ENCODE data around the gene PRDM11. TPM values are rescaled to one million over a fixed set of nuclear protein-coding genes. Genes with fewer than 3 reads are reported as not detected.

Gene PRDM11
- total RNA-seq, 4 donors from 2014 or later: 4.4 to 10.7 (median 7.0) TPM

DNA sequence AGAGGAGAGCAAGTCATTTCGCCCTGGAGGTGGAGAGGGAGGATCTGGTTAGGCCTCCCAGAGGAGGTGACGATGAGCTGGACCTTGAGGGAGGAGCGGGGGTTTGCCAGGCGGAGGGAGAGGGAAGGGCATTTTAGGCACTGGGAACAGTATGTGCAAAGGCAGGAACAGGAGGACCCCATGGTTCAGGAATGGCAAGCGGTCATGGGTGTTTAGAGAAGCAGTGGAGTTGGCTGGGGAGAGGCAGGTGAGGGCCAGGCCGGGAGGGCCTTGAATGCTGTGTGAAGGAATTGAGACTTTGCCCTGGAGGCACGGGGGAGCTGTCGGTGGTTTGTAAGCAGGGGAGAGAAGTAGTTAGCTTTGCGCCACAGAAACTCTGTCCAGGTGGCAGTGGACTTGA is 10.3 kb downstream of the PRDM11 start:
- no peak for TF ChIP-seq POLR2A (IDR thresholded peaks at IDR 0.05)
- TF ChIP-seq, protein P1, sequence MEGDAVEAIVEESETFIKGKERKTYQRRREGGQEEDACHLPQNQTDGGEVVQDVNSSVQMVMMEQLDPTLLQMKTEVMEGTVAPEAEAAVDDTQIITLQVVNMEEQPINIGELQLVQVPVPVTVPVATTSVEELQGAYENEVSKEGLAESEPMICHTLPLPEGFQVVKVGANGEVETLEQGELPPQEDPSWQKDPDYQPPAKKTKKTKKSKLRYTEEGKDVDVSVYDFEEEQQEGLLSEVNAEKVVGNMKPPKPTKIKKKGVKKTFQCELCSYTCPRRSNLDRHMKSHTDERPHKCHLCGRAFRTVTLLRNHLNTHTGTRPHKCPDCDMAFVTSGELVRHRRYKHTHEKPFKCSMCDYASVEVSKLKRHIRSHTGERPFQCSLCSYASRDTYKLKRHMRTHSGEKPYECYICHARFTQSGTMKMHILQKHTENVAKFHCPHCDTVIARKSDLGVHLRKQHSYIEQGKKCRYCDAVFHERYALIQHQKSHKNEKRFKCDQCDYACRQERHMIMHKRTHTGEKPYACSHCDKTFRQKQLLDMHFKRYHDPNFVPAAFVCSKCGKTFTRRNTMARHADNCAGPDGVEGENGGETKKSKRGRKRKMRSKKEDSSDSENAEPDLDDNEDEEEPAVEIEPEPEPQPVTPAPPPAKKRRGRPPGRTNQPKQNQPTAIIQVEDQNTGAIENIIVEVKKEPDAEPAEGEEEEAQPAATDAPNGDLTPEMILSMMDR (IDR thresholded peaks at IDR 0.05): no peak
- no peak overlapping the region for H3K27ac ChIP-seq
- no peak for DNase-seq
- H3K4me3 ChIP-seq: no peak overlapping the region
- peaks cover 0 to 49% (median 6%) of the 10 kb centered on the region in 4 donors for H3K4me1 ChIP-seq
- no peaks in the 10 kb centered on the region for H3K27me3 ChIP-seq
- no peaks in the 10 kb centered on the region for H3K36me3 ChIP-seq
- no peaks in the 10 kb centered on the region for H3K9me3 ChIP-seq

DNA sequence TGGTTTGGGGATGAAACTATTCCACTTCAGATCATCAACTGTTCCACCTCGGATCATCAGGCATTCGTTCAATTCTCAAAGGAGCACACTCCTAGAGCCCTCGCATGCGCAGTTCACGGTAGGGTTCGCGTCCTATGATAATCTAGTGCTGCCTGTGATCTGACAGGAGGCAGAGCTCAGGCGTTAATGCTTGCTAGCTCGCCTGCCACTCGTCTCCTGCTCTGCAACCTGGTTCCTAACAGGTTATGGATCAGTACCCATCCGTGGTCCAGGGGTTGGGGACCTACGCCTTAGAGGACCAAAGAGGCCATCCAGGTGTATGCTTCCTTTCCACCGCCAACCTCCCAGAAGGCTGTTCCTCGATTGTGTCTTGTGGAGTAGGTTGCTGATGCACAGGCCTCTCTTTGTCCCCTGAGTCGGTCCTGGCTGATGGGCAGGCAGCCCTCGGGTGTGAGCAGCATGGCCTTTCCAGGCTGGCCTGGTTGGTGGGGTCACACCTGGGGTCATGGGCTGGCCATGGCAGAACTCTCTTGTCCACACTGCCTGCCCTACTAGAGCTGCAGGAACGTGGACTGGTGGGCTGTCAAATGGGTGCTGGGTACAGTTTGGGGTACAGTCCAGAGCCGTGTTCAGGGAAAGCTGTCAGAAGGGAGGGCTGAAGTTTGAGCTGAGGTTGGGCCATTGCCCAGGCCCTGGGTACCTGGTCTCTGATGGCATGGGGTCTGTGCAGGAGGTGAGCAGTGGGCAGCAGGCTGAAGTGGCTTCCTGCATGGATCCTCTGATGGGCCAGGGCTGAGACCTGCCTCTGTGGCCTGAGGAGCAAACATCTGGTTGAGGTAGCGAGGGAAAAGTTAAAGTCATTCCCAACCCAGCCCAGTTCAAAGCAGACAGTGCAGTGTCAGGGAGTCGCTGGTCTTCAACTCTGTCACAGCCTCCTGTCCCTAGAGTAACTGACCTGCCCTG is 11.1 kb downstream of the PRDM11 start:
- no peak for TF ChIP-seq POLR2A (IDR thresholded peaks at IDR 0.05)
- TF ChIP-seq, protein P1 (IDR thresholded peaks at IDR 0.05): no peak
- Histone ChIP-seq H3K27me3 (no peaks in the 10 kb centered on the region), H3K27ac (peak overlapping the region in 1 of 4 donors; percentile 52), H3K4me3 (no peak overlapping the region), H3K9me3 (no peaks in the 10 kb centered on the region), H3K36me3 (no peaks in the 10 kb centered on the region), H3K4me1 (peaks cover 0 to 54% (median 6%) of the 10 kb centered on the region in 4 donors)
- DNase-seq: no peak

DNA sequence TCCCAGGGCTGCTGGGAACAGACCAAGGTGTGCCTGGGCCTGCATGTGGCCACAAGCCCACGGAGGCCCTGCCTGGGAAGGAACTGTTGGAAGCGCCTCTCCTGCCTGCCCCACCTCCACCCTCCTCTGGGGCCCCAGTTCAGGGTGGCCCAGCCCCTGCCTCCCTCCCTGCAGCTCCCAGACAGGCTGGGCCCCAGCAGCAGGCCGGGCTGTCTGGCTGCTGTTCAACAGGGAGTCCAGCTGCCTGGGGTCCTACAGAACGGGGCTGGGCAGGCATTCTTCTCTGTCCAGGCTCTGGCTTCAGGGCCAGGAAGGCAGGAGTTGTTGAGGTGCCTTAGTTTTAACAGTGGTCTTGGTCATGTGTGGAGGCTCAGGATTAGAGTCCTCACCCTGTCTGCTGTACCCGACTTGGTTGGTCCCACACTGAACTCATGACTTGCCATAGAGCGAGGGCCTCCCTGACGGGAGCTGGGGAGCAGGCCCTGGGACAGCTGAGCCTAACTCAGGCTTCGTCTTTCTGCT is 11.8 kb downstream of the PRDM11 start:
- no peaks in the 10 kb centered on the region for H3K27me3 ChIP-seq
- H3K4me3 ChIP-seq: no peak overlapping the region
- H3K4me1 ChIP-seq: peaks cover 0 to 54% (median 6%) of the 10 kb centered on the region in 4 donors
- no peaks in the 10 kb centered on the region for H3K9me3 ChIP-seq
- H3K27ac ChIP-seq: peak overlapping the region in 3 of 4 donors; percentile 7 to 52 (median 41)
- DNase-seq: no peak
- H3K36me3 ChIP-seq: no peaks in the 10 kb centered on the region
- TF ChIP-seq, protein P1 (IDR thresholded peaks at IDR 0.05): no peak
- TF ChIP-seq POLR2A (IDR thresholded peaks at IDR 0.05): no peak

DNA sequence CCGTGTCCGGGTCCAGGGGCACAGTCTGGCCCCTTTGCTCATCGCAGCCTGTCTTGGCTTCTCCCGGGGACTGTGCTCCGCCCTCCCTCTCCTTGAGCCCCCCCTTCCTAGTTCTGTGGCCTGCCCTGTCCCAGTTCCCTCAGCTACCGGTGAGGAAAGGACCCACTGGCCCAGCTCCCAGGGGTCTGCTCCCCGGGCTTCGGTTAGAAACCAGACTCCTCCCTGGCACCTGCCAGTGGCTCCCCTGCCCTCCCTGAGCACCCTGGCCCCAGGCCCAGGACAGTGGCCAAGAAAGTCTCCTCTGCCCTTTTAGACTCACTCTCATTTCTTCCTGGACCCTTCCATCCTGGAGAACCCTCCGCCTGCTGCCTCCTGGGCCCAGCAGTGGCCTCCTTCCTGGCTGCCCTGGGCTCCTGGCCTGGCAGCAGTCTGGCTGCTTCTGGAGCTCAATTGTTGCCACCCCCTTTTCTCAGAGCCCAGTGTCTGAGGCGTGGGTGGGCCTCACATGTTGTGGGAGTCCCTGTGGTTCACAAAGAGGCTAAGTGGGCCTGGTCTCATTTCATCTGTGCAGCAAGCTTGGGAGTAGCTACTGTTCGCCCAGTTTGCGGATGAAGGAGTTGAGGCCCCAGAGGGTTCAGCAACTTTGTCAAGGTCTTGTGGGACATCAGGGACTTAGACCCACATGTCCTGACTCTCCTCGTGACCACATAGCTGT is 12.6 kb downstream of the PRDM11 start:
- no peak overlapping the region for H3K4me3 ChIP-seq

DNA sequence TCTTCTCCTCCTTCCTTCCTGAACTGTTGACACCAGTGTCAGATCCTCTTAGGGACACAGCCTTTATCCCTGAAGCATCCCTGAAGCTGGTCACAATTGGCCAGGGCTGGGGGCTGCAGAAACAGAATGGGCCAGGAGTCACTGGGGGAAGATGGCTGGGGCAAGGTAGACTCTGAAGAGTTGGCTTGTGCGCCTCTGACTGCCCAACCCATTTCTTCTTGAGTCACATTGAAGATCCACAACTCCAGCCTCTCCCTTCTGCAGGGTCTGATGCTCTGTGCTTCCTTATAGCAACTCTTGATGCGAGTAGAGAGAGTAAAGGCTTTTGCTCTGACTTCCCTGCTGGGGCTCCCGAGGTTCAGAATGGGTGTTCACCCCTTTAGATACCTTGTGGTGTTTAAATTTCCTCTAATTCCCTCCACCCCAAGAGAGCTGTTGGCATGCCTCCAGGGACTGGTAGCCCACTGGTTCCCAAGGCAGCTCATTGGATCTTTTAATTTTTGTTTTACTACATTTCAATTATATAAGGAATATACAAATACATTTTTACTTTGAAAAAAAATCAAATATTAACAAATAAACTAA is 13.4 kb downstream of the PRDM11 start:
- TF ChIP-seq, protein P1 (IDR thresholded peaks at IDR 0.05): no peak
- no peak for TF ChIP-seq POLR2A (IDR thresholded peaks at IDR 0.05)
- H3K4me1 ChIP-seq: peaks cover 0 to 52% (median 6%) of the 10 kb centered on the region in 4 donors
- no peaks in the 10 kb centered on the region for H3K27me3 ChIP-seq
- no peak for DNase-seq
- H3K27ac ChIP-seq: no peak overlapping the region
- no peaks in the 10 kb centered on the region for H3K9me3 ChIP-seq
- H3K36me3 ChIP-seq: no peaks in the 10 kb centered on the region
- H3K4me3 ChIP-seq: no peak overlapping the region

More for the DNA sequence above, 12.6 kb downstream of the PRDM11 start:
- Histone ChIP-seq H3K36me3 (no peaks in the 10 kb centered on the region), H3K27me3 (no peaks in the 10 kb centered on the region), H3K4me1 (peaks cover 0 to 55% (median 6%) of the 10 kb centered on the region in 4 donors), H3K9me3 (no peaks in the 10 kb centered on the region), H3K27ac (peak overlapping the region in 3 of 4 donors; percentile 7 to 52 (median 41))
- TF ChIP-seq POLR2A (IDR thresholded peaks at IDR 0.05): no peak
- TF ChIP-seq, protein P1 (IDR thresholded peaks at IDR 0.05): no peak
- no peak for DNase-seq
